Daoy (cell line): Measurements from ENCODE around the gene NMNAT2. TPM values are rescaled to one million over a fixed set of nuclear protein-coding genes. Genes with fewer than 3 reads are reported as not detected.

Experiments
- DNase-seq: peaks from one replicate; pipeline ENCODE4 v3.0.0-alpha.2; 2015; ENCODE audit warnings: low read depth
- total RNA-seq: library from RNA; depleted of rRNA; stranded (reverse); fragments of >200 nt; shearing (Covaris generic); gene quantifications from 2 replicates; pipeline ENCODE4 v1.2.3, GENCODE V29; 2014

Gene NMNAT2
- total RNA-seq, 1 experiment from 2014 or later: 3.0 TPM

DNA sequence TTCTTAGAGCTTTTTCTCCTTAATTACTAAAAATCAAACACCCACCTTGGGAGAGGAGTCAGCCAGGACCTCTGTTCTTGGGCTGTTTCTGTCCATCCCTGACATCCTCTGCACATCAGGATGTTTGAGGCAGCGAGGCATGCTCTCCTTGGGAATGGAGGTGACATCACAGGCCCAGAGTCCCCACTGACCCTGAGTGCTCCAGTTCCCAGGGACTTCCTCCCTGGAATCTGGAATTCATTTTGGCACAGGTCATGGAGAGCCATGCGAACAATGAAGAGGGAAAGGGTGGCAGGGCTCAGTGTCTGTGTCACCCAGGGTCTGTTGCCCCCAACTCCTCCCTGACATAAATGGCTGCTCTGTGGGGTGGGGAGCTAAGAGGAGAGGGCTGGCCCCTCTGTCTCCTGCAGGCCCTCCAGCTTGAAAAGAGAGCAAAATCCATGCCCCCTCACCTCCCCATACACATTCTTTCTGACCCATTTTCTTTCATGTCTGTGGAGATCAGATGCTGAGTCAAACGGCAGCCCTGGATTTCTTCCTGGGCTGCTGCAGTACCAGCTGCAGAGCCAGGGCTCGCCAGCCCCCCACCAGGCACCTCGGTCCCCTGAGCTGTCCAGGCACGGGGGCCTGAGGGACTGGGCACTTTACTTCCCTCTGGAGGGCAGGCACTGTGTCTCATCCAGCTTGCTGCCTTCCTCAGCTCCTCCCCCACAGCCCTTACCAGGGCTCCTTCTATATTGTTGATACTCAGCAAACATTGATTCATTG, 102.0 kb downstream of the NMNAT2 start:
- no peak for DNase-seq

DNA sequence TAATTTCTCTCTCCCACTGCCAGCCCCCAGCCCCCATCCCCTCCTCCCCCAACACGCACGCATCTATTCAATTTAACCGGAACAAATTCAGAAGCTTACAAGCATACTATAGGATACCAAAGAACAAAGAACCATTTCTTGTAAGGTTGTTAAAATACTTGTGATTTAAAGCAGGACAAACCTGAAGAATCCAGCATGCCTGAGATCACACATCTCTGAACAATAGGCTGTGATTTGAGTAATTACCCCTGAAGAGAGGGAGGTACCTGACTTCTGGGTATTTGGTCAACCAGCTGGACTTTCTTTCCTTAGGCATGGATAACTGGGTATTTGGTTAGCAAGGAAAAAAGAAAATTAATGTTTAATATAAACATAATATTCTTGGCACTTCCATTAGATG, 105.1 kb downstream of the NMNAT2 start:
- DNase-seq: no peak

DNA sequence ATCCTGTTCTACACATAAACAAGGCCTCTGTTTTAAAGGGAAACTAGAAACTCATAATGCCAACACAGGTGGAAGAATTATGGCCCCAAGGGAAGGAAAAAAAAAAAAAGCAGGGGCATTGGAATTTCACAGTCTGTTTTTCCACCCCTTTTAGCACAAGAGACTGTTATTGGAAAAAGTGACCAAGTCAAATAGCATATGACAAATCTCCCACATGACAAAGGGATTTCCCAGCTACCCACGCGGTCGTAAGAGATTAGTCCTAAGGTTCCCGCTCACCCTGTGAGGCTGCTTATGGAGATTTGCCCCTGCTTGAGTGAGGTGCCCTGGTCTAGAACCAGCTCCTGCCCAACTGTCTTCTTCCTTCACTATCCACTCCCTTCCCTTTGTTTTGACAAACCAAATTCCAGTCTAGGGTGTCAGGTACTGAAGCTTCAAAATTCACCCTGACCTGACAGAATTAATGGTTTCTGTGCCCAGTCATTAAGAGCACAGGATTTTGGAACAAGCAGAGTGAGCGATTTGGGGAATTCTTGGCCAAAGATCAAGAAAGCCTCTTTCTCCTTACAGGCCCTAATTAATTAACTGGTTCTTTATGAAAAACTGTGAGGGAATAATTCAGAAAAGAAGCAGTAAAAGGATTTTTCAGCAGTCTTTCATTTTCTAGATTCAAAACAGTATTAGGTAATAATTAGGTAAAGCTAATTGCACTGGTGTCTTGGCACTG, 107.3 kb downstream of the NMNAT2 start:
- no peak for DNase-seq

DNA sequence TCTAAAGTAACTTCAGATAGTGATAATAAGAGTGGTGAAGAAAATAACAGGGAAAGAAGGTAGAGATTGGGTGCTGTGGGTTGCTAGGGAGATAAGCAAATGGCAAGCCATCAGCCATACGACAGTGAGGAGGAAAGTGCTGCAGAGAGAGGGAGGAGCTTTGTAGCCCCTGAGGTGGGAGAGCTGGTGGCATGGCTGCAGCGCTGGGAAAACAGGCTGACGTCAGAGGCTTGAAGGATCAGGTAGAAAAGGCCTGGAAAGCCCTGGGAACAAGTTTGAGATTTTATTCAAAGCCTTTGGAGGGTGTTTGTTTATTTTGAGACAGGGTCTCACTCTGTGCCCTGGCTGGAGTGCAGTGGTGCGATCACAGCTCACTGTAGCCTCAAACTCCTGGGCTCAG, 109.5 kb downstream of the NMNAT2 start:
- DNase-seq: no peak

DNA sequence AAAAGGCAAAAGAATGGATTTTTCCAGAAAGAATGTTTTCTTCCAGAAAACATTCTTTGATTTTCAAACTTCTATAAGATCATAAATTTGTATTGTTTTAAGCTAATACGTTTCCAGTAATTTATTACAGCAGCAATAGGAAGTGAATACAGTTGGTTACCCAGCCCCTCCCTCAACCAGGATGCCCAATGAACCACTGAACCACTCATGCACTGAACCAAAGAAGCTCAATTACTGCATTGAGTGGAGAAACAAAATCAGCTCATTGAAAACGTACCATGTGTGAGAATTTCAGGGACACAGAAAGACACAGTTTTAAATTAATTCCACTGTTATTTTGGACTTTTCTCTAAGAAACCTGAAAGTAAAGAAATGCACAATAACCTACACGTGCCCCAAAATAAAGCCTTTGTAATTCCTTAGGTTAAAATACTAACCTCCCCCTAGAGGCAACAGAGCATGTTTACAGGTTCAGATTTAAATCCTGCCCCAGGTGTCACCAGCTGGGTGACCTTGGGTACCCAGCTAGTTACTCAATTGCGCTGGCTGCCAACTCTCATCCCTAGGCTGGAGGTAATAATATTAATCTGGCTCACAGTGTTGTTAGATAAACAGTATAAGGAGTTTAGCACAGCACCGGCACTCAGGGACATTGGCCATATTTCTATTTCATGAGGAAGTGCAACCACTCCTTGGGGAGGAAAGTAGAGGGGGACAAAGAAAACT, 111.7 kb downstream of the NMNAT2 start:
- DNase-seq: no peak

DNA sequence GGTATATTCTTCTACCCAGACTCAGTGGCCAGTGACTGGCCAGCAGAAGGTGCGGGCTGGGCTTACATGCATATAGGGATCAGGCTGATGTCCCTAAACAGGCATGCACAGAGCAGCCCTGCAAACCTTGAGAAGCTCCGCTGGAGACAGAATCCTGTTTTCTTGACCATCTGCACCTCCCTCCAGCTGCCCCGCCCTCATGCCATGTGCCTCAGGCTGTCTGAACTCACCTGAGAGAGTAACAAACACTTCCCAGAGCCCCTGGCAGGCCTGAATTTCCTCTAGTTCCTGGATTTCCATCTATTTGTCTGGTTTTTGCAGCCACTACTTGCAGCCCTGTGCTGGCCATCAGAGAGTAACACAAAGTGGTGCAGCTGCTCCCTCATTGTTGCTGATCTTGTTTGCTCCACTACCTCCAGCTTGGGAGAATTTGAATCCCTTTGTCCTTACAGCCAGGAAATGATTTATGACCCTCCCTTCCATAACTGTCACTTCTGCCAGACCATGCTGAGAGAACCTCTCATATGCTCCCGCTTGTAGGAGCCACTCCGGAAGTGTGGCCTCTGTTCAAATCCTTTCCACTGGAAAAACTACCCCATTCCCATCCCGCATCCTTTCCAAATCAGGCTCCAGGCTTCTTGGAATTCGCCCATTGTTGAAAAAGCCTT, 113.6 kb downstream of the NMNAT2 start:
- no peak for DNase-seq

DNA sequence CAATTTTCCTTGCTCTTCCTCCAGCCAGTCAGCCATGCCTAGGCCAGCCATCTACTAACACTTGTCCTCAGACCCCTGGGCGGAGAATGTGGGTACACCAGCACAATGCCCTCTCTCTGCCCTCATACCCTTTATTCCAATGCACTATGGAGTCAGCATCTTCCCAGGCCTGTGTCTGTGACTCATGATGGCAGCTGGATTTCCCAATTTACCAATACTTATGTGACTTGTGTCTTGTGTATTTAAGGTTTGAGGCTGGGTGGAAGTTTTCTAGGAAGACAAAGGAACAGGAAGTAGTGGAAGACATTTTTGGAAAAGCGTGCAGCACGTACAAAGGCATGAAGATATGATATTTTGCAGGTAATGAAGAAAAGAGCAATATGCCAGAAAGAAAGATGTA, 114.3 kb downstream of the NMNAT2 start:
- peak; percentile 41 for DNase-seq

DNA sequence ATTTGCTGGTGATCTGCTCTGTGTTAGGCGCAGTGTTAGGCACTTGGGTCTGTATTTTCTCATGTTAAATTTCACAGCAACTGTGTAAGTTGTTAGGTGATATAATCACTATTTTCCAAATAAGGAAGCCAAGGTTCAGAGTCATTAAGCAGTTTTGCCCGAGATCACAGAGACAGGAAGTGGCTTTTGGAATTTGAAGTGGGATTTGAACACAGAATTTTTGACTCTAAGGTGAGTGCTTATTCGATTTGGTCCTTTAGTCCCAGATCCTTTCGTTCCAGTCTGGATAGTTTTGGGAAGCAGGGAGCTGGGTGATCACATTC, 114.9 kb downstream of the NMNAT2 start:
- DNase-seq: no peak

DNA sequence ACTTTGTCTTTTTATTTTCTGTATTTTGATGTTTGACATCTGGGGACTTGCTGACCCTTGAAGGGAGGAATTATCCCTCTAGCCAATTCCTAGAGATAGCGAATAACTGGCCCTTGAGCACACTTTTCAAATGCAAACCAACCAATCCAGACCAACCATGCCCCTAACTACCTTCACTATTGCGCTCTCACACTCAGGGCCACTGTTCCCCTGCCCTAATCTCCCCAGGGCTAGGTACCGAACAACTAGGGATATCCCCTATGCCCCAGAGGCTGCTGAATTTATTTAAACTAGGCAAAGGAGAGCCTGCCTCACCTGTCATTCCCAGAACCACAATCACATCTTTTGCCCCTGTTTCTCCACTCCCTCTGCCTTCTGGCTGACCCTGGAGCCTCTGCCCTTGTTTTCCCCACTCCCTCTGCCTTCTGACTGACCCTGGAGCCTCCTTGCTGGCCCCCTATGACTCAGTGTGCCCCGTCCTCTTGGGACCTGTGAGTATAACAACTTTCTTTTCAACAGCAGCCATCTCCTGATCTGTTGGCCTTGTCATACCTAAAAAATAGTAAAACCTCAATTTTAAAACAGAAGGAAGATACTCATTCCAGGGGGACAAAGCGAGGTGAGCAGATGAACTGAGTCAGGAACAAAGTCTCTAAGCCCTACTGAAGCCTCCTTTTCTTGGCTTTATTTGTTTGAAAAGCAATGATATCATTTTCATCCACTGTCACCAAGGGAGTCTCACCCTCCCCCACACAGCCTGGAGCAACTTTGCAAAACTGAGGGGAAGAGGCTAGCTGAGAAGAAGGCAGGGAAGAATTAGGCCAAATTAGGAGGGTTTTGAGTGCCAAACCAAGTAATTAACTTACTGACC, 115.5 kb downstream of the NMNAT2 start:
- DNase-seq: no peak

DNA sequence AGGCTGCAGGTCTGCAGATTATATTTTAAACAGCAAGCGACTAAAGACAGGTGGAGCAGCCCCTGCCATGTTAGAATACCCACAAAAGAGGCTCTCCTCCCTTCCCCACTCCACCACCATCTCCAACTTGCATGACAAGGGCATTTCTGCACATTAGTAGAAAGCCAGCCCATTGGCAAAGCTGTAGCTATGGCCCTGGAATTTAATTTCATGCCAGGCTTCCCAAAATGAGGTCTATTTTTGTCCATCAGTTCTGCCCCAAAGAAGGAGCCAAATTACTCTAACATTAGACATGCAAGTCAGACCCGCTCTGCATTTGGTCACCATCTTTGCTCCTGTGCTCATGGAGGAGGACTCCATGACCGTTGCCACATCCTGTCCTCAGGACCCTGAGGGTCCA, 116.9 kb downstream of the NMNAT2 start:
- no peak for DNase-seq

DNA sequence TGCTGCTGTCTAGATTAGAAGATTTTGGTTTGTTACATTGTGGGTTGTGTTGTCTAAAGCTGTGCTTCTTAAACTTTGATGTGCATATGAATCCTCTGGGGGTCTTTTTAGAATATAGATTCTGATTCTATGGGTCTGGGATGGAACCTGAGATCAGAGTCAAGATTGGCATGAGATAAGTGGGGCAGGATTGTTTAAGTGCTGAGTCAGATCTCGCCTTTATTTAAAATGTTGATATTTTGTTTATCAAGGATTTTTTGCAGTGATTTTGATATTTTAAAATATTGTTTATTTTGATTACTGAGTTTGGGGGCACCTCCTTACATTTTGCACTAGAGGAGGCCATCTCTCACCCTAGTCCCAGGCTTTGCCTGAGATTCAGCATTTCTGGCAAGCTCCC, 117.4 kb downstream of the NMNAT2 start:
- DNase-seq: no peak

DNA sequence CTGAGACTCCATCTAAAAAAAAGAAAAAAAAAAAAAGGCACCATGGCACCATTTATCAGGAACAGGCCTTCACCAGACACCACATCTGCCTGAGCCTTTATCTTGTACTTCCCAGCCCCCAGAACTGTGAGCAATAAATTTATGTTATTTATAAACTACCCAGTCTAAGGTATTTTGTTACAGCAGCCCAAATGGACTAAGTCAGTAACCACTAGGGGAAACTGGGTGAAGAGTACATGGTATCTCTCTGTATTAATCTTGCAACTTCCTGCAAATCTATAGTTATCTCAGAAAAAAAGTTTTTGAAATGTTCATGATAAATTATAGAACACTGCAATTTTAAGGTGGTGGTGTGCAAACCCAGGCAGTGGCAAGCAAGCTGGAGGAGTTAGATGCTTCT, 117.8 kb downstream of the NMNAT2 start:
- no peak for DNase-seq

DNA sequence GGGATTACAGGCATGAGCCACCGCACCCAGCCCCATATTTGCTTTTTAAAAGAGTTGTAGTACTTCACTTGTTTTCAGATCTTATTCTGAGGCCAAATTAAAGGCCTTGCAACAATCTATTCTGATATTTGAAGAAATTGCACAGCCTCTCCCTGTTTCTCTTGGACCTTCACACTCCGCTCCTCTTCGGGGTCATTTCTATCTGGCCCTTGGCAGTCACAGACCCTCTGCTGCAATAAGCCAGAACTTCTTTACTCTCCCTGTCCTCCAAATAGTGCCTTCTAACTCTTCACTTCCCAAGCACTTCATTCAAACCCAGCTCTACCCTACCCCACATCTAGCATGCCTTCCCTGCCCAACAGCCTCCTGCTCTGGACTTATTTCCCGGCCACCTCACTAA, 121.4 kb downstream of the NMNAT2 start:
- DNase-seq: no peak

DNA sequence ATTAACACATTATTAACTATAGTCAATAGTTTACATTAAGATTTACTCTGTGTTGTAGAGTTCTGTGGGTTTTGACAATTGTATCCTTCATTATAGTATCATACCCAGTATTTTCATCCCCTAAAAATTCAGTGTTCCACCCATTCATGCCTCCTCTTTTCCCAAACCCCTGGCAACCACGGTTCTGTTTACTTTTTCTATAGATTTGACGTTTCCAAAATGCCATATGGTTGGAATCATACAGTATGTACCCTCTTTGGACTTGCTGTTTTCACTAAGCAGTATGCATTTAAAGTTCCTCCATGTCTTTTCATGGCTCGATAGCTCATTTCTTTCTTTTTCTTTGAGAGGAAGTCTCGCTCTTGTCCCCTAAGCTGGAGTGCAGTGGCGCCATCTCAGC, 122.7 kb downstream of the NMNAT2 start:
- DNase-seq: no peak

DNA sequence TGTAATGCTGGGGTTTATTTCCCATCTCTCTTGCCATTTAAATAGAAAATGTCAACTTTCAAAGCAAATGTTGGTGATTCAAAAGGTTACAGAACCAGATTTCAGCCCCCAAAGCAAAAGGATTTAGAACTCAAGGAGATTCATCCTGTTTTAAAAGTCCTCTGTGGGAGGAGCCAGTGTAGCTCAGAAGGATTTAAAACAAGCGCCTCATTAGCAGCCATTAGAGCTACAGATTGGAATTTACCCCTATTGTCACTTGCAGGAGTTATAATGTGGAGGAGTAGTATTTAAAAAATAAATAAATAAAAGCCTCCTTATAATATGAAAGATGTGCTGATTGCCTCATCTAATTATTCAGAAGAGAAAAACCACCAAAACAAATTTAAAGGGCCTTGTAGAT, 124.3 kb downstream of the NMNAT2 start:
- DNase-seq: no peak

DNA sequence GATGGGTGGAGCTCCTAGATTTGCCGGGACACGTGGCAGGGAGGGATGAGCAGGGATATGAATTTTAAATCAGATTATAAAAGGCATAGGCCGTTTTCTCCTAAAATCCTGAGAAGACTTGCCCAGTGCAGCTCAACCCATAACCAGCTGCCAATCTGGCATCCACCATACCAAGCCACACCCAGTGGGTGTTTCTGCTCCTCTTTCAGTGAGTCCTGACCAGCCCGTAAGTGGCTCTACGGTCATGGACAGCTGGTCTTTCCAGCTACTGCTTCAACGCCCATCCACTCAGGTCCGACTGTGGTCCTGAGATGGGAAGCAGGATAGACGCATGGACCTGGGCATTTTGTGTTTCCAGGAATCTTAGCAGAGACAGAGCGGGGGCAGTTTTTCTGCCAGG, 124.9 kb downstream of the NMNAT2 start:
- no peak for DNase-seq

DNA sequence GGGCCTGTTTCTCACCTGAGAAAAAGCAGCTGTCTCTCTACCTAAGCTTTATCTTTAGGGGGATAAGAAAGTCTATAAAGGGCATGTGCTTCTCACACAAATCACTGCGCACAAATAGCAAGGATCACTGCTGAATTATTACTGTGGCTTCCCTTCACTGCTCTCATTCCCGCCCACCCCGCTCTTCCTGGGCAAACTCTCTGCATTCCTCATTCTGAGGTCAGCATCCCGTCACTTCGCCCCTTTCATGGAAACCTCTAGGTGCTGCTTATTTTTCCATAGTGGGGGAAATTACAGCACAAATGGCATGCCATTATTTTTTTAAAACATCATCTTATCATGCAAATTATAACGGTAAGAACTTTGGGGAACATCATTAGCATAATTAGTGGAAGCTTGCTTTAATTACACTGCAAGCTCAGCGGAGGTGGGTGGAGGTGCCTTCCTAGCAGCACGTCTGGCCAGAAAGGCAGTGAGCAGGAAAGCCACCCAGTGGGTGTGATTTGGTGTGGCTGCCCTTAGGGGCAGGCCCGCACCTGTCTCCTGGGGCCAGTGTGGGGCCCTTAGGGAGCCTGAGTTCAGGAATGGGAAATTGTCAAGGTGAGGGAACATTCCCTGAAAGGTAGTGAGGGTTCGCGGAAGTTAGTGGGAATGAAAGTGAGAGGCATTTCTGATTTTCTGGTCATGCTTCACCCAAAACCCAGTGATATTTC, 126.2 kb downstream of the NMNAT2 start:
- peak; percentile 66 for DNase-seq

DNA sequence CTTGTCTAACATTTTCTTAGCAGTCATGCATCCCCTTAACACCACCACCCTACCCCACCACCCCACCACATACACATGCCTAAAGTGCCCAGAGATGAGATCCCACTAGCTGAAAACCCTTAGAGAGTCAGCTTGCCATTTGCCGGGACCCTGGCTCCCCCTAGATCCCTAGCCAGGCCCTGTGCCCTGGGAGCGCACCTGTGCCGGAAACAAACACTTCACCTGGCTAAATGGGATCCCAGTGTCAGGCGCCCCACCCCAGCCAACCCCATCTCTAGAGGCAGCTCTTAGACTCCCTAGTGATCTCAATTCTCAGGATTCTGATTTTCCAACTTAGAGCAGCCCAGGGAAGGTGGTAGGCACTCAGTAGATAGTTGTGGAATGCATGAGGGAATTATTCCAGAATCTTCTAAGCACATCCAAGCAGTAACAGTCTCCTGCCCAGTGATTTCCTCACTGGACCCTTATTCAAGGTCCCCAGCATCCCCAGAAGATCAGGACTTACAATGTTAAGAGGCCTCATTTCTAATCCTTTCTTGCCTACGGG, 126.9 kb downstream of the NMNAT2 start:
- no peak for DNase-seq

DNA sequence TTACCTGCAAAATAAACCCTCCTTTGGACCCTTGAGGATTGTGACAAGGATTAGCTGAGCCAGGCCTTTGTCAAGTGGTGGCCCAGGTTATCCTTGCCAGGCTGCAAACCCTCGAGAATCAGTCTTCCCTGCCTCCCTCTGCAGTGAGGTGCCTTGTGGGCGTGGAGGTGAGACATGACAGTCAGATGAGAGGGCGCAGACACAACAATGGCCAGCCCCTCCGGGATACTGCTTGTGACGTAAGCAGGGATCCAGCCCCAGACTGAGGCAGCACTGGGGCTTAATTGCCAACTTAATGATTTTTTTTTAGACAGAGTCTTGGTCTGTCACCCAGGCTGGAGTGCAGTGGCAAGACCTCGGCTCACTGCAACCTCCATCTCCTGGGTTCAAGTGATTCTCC, 127.6 kb downstream of the NMNAT2 start:
- DNase-seq: no peak

DNA sequence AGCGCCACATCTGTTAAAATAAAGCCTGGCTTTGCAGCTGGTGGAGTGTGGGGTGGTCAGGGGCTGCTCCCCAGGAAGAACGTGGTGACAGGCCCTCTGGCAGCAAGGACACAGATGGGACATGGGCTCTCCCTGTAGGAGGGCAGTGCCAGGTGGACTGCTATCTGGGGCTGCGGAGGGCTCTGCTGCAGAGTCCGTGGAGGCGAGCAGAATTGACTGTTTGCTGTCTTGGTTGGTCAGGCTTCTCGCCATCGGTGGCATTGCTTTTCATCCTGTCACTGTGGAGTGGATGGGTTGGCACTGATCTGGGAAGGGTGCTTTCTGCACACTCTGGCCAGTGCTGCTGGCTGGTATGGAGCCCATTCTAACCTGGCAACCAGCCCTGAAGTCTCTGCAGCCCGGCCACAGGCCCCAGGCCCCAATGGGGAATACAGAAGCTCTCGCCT, 129.1 kb downstream of the NMNAT2 start:
- DNase-seq: no peak
